Measurements from ENCODE around the gene ASF1B.

The ASF1B gene

GRCh38 chr19:14107581-14108461, 28.6 kb downstream of the ASF1B start:
- no peak overlapping the region for H3K27ac ChIP-seq (ENCODE audit: low read depth, low read length)
- no peak overlapping the region for H3K4me3 ChIP-seq (ENCODE audit: insufficient read depth, low read length, poor library complexity, severe bottlenecking)
- no peaks in the 10 kb centered on the region for H4K20me1 ChIP-seq (ENCODE audit: low read depth, low read length)
- no peak overlapping the region for H3K4me2 ChIP-seq (ENCODE audit: low read depth, low read length, poor library complexity, severe bottlenecking)
- H3K36me3 ChIP-seq (ENCODE audit: low read length) = peaks cover 2% of the 10 kb centered on the region; the same call in 1 of the 2 replicates
- H3K9me2 ChIP-seq (replicated peaks; ENCODE audit: insufficient read depth, low read length) = no peaks in the 10 kb centered on the region
- no peak overlapping the region for H2AFZ ChIP-seq (ENCODE audit: low read depth, low read length, severe bottlenecking)
- no peak for TF ChIP-seq EZH2phosphoT487 (conservative IDR thresholded peaks at IDR 0.05; ENCODE audit: low read length)
- H3F3A ChIP-seq (ENCODE audit: insufficient read depth) = peaks cover 3% of the 10 kb centered on the region; the same call in 1 of the 2 replicates
- H3K9ac ChIP-seq (ENCODE audit: low read length) = no peak overlapping the region
- peaks cover 7% of the 10 kb centered on the region; the same call in 1 of the 2 replicates for H3K79me2 ChIP-seq (ENCODE audit: insufficient read depth, low read length)
- no peaks in the 10 kb centered on the region for H3K9me3 ChIP-seq (ENCODE audit: insufficient read depth, low read length)
- H3K27me3 ChIP-seq (ENCODE audit: low read length) = no peaks in the 10 kb centered on the region

- Histone ChIP-seq H4K20me1 (ENCODE audit: low read depth, low read length) (no peaks in the 10 kb centered on the region), H3F3A (ENCODE audit: insufficient read depth) (peaks cover 3% of the 10 kb centered on the region; the same call in 1 of the 2 replicates), H3K27me3 (ENCODE audit: low read length) (no peaks in the 10 kb centered on the region), H3K36me3 (ENCODE audit: low read length) (peaks cover 2% of the 10 kb centered on the region; the same call in 1 of the 2 replicates), H3K4me2 (ENCODE audit: low read depth, low read length, poor library complexity, severe bottlenecking) (no peak overlapping the region), H3K27ac (ENCODE audit: low read depth, low read length) (no peak overlapping the region), H3K4me3 (ENCODE audit: insufficient read depth, low read length, poor library complexity, severe bottlenecking) (no peak overlapping the region), H3K9ac (ENCODE audit: low read length) (no peak overlapping the region), H3K79me2 (ENCODE audit: insufficient read depth, low read length) (peaks cover 4% of the 10 kb centered on the region; the same call in 1 of the 2 replicates), H3K9me3 (ENCODE audit: insufficient read depth, low read length) (no peaks in the 10 kb centered on the region), H2AFZ (ENCODE audit: low read depth, low read length, severe bottlenecking) (no peak overlapping the region), H3K9me2 (replicated peaks; ENCODE audit: insufficient read depth, low read length) (no peaks in the 10 kb centered on the region)
- TF ChIP-seq EZH2phosphoT487 (conservative IDR thresholded peaks at IDR 0.05; ENCODE audit: low read length) (no peak), CTCF (IDR thresholded peaks at IDR 0.05; ENCODE audit: insufficient read depth, low read length, poor library complexity, severe bottlenecking) (no peak)
Observed at GRCh38 chr19:14106840-14107239, 29.5 kb downstream of the ASF1B start.

GRCh38 chr19:14105680-14106079, 30.7 kb downstream of the ASF1B start:
- H4K20me1 ChIP-seq (ENCODE audit: low read depth, low read length) = no peaks in the 10 kb centered on the region
- H3K79me2 ChIP-seq (ENCODE audit: insufficient read depth, low read length) = peaks cover 2% of the 10 kb centered on the region; the same call in 1 of the 2 replicates
- H3F3A ChIP-seq (ENCODE audit: insufficient read depth) = peaks cover 3% of the 10 kb centered on the region; the same call in 1 of the 2 replicates
- peaks cover 2% of the 10 kb centered on the region; the same call in 1 of the 2 replicates for H3K36me3 ChIP-seq (ENCODE audit: low read length)
- no peak overlapping the region for H3K4me3 ChIP-seq (ENCODE audit: insufficient read depth, low read length, poor library complexity, severe bottlenecking)
- H2AFZ ChIP-seq (ENCODE audit: low read depth, low read length, severe bottlenecking) = no peak overlapping the region
- H3K27ac ChIP-seq (ENCODE audit: low read depth, low read length) = no peak overlapping the region
- no peaks in the 10 kb centered on the region for H3K9me2 ChIP-seq (replicated peaks; ENCODE audit: insufficient read depth, low read length)
- TF ChIP-seq EZH2phosphoT487 (conservative IDR thresholded peaks at IDR 0.05; ENCODE audit: low read length) (no peak), CTCF (IDR thresholded peaks at IDR 0.05; ENCODE audit: insufficient read depth, low read length, poor library complexity, severe bottlenecking) (no peak)
- no peaks in the 10 kb centered on the region for H3K27me3 ChIP-seq (ENCODE audit: low read length)
- H3K9me3 ChIP-seq (ENCODE audit: insufficient read depth, low read length) = no peaks in the 10 kb centered on the region
- H3K9ac ChIP-seq (ENCODE audit: low read length) = no peak overlapping the region
- H3K4me2 ChIP-seq (ENCODE audit: low read depth, low read length, poor library complexity, severe bottlenecking) = no peak overlapping the region

- no peaks in the 10 kb centered on the region for H3K79me2 ChIP-seq (ENCODE audit: insufficient read depth, low read length)
- no peak overlapping the region for H3K4me3 ChIP-seq (ENCODE audit: insufficient read depth, low read length, poor library complexity, severe bottlenecking)
- H3K27me3 ChIP-seq (ENCODE audit: low read length) = no peaks in the 10 kb centered on the region
- TF ChIP-seq CTCF (IDR thresholded peaks at IDR 0.05; ENCODE audit: insufficient read depth, low read length, poor library complexity, severe bottlenecking) = no peak
- TF ChIP-seq EZH2phosphoT487 (conservative IDR thresholded peaks at IDR 0.05; ENCODE audit: low read length) = no peak
- no peak overlapping the region for H3K9ac ChIP-seq (ENCODE audit: low read length)
- H4K20me1 ChIP-seq (ENCODE audit: low read depth, low read length) = no peaks in the 10 kb centered on the region
- no peak overlapping the region for H3K4me2 ChIP-seq (ENCODE audit: low read depth, low read length, poor library complexity, severe bottlenecking)
- peaks cover 3% of the 10 kb centered on the region; the same call in 1 of the 2 replicates for H3F3A ChIP-seq (ENCODE audit: insufficient read depth)
- H2AFZ ChIP-seq (ENCODE audit: low read depth, low read length, severe bottlenecking) = no peak overlapping the region
- H3K9me3 ChIP-seq (ENCODE audit: insufficient read depth, low read length) = no peaks in the 10 kb centered on the region
- H3K27ac ChIP-seq (ENCODE audit: low read depth, low read length) = no peak overlapping the region
- no peaks in the 10 kb centered on the region for H3K9me2 ChIP-seq (replicated peaks; ENCODE audit: insufficient read depth, low read length)
- peaks cover 2% of the 10 kb centered on the region; the same call in 1 of the 2 replicates for H3K36me3 ChIP-seq (ENCODE audit: low read length)
Observed at GRCh38 chr19:14103310-14103709, 33.1 kb downstream of the ASF1B start.
